H1 (cell line): ENCODE results near the gene MAN1C1. TPM values are rescaled to one million over a fixed set of nuclear protein-coding genes. Genes with fewer than 3 reads are reported as not detected.

Experiments
- CTCF ChIA-PET: fragments of 300-600 bp; sonication (Branson Sonifier 250); formaldehyde crosslinking; loops from one replicate; lab custom pipeline; 2021; ENCODE audit not compliant: partially characterized antibody; lab: Charles Lee
- POLR2A ChIA-PET: fragments of 300-600 bp; sonication (Branson Sonifier 250); formaldehyde crosslinking; loops from one replicate; lab custom pipeline; 2021; ENCODE audit warnings: inconsistent platforms; ENCODE audit not compliant: partially characterized antibody; lab: Charles Lee
- DNase-seq, 2 experiments: peaks; one replicate each; pipeline versions ENCODE4 v3.0.0 to v3.0.0-alpha.2; 2010 to 2022; ENCODE audit warnings: low spot score in 2 of 2, low read depth in 1 of 2, mixed read lengths in 1 of 2
- FAIRE-seq: peaks from 2 replicates; lab custom pipeline; 2011; peaks lifted over from hg19 to GRCh38; lab: Jason Lieb, UNC
- H2AFZ ChIP-seq: 2 replicates; pipeline ENCODE4 v1.8.1; 2012; ENCODE audit warnings: low read length, inconsistent platforms
- H2AK5ac ChIP-seq: 2 replicates; pipeline ENCODE4 v1.6.1; 2013; ENCODE audit warnings: low read depth, low read length
- H2BK120ac ChIP-seq: replicated peaks from 2 replicates; pipeline ENCODE3; 2013; ENCODE audit warnings: low read depth, low read length, inconsistent platforms
- H2BK12ac ChIP-seq: 2 replicates; pipeline ENCODE4 v1.6.1; 2013; ENCODE audit warnings: low read depth, low read length
- H2BK15ac ChIP-seq: 2 replicates; pipeline ENCODE4 v1.6.1; 2013; ENCODE audit warnings: low read length
- H2BK20ac ChIP-seq: 2 replicates; pipeline ENCODE4 v1.6.1; 2013; ENCODE audit warnings: low read length
- H2BK5ac ChIP-seq: 2 replicates; pipeline ENCODE4 v1.6.1; 2013; ENCODE audit warnings: low read depth, low read length
- H3K14ac ChIP-seq: 2 replicates; pipeline ENCODE4 v1.6.1; 2013; ENCODE audit warnings: inconsistent platforms; ENCODE audit not compliant: insufficient read length
- H3K18ac ChIP-seq: 2 replicates; pipeline ENCODE4 v1.6.1; 2013; ENCODE audit warnings: low read length; ENCODE audit errors: extremely low read depth
- H3K23ac ChIP-seq: 2 replicates; pipeline ENCODE4 v1.6.1; 2013; ENCODE audit warnings: inconsistent platforms; ENCODE audit not compliant: insufficient read length
- H3K23me2 ChIP-seq: 2 replicates; pipeline ENCODE4 v1.6.1; 2013; ENCODE audit warnings: low read depth, low read length
- H3K27ac ChIP-seq: 2 replicates; pipeline ENCODE4 v1.6.1; 2011; ENCODE audit warnings: low read depth, low read length, inconsistent platforms
- H3K27me3 ChIP-seq, 4 experiments: replicated peaks in 1 of 4; 1 replicate in 1 of 4; 2 replicates in 3 of 4; pipeline versions ENCODE4 v1.6.1 to v1.8.1; 2011 to 2013; ENCODE audit warnings: low read length in 3 of 4, mild to moderate bottlenecking in 3 of 4, inconsistent platforms in 2 of 4, mixed read lengths in 2 of 4, moderate library complexity in 1 of 4; ENCODE audit not compliant: control insufficient read depth in 3 of 4, insufficient read depth in 3 of 4; ENCODE audit errors: extremely low read depth in 1 of 4
- H3K36me3 ChIP-seq, 4 experiments: 2 replicates each; pipeline versions ENCODE4 v1.6.1 to v1.8.1; 2011 to 2013; ENCODE audit warnings: mild to moderate bottlenecking in 4 of 4, low read length in 3 of 4, moderate library complexity in 2 of 4, control low read depth in 1 of 4, inconsistent platforms in 1 of 4; ENCODE audit not compliant: insufficient read depth in 4 of 4, control insufficient read depth in 2 of 4
- H3K4ac ChIP-seq: replicated peaks from 2 replicates; pipeline ENCODE3; 2013; ENCODE audit warnings: low read length, low read depth, mixed read lengths, inconsistent platforms; ENCODE audit not compliant: insufficient read length
- H3K4me1 ChIP-seq, 4 experiments: replicated peaks in 1 of 4; 1 replicate in 1 of 4; 2 replicates in 3 of 4; pipeline versions ENCODE4 v1.6.1 to v1.8.1; 2011 to 2013; ENCODE audit warnings: low read length in 3 of 4, inconsistent platforms in 2 of 4, mixed read lengths in 1 of 4; ENCODE audit not compliant: insufficient read depth in 4 of 4, control insufficient read depth in 3 of 4
- H3K4me2 ChIP-seq, 2 experiments: 2 replicates each; pipeline versions ENCODE4 v1.6.1 to v1.8.1; 2011 to 2013; ENCODE audit warnings: low read depth in 2 of 2, low read length in 2 of 2, control low read depth in 1 of 2, inconsistent platforms in 1 of 2, mild to moderate bottlenecking in 1 of 2; ENCODE audit not compliant: insufficient read depth in 1 of 2
- H3K4me3 ChIP-seq, 4 experiments: fragments of 200-600, 300-600 bp in 1 of 4; sonication (generic), shearing (Covaris generic), sonication (Bioruptor Twin) in 1 of 4; 2 replicates each; pipeline versions ENCODE4 v1.5.1 to v1.8.1; 2011 to 2016; ENCODE audit warnings: low read length in 4 of 4, low read depth in 3 of 4, control low read depth in 2 of 4, inconsistent platforms in 2 of 4, mild to moderate bottlenecking in 2 of 4, mixed read lengths in 1 of 4, moderate library complexity in 1 of 4; ENCODE audit not compliant: insufficient read depth in 2 of 4; ENCODE audit errors: extremely low read depth in 1 of 4
- H3K56ac ChIP-seq: replicated peaks from 2 replicates; pipeline ENCODE3; 2013; ENCODE audit warnings: low read depth, mild to moderate bottlenecking, mixed read lengths, low read length, inconsistent platforms; ENCODE audit not compliant: insufficient read length
- H3K79me1 ChIP-seq: 2 replicates; pipeline ENCODE4 v1.6.1; 2013; ENCODE audit warnings: low read depth, low read length, control low read depth
- H3K79me2 ChIP-seq, 2 experiments: 2 replicates each; pipeline versions ENCODE4 v1.6.1 to v1.8.1; 2012 to 2013; ENCODE audit warnings: low read length in 2 of 2, mild to moderate bottlenecking in 2 of 2, inconsistent platforms in 1 of 2; ENCODE audit not compliant: insufficient read depth in 2 of 2, control insufficient read depth in 1 of 2
- H3K9ac ChIP-seq, 4 experiments: replicated peaks in 1 of 4; 1 replicate in 1 of 4; 2 replicates in 3 of 4; pipeline versions ENCODE4 v1.6.1 to v1.8.1; 2011 to 2013; ENCODE audit warnings: low read depth in 3 of 4, low read length in 3 of 4, control low read depth in 2 of 4, mild to moderate bottlenecking in 2 of 4, moderate library complexity in 2 of 4, inconsistent platforms in 1 of 4; ENCODE audit errors: extremely low read depth in 1 of 4
- H3K9me3 ChIP-seq, 2 experiments: 2 replicates each; pipeline versions ENCODE4 v1.6.1 to v1.8.1; 2012 to 2013; ENCODE audit warnings: mild to moderate bottlenecking in 2 of 2, moderate library complexity in 2 of 2, control low read depth in 1 of 2, inconsistent platforms in 1 of 2, low read depth in 1 of 2, low read length in 1 of 2, mixed read lengths in 1 of 2; ENCODE audit not compliant: insufficient read depth in 2 of 2
- H4K20me1 ChIP-seq, 2 experiments: replicated peaks in 1 of 2; 2 replicates each; pipeline versions ENCODE3 to v1.8.1; 2011 to 2013; ENCODE audit warnings: inconsistent platforms in 2 of 2, low read length in 2 of 2, mild to moderate bottlenecking in 1 of 2; ENCODE audit not compliant: insufficient read depth in 2 of 2, control insufficient read depth in 1 of 2
- H4K5ac ChIP-seq: 2 replicates; pipeline ENCODE4 v1.6.1; 2013; ENCODE audit warnings: low read length, low read depth, mixed read lengths, inconsistent platforms; ENCODE audit not compliant: insufficient read length
- H4K8ac ChIP-seq: 2 replicates; pipeline ENCODE4 v1.8.0; 2013; ENCODE audit warnings: mild to moderate bottlenecking, moderate library complexity, low read length, inconsistent platforms; ENCODE audit not compliant: insufficient read depth; ENCODE audit errors: extremely low read depth
- H4K91ac ChIP-seq: replicated peaks from 2 replicates; pipeline ENCODE3; 2013; ENCODE audit warnings: low read length, mixed read lengths, inconsistent platforms; ENCODE audit not compliant: insufficient read length
- CTCF ChIP-seq, 3 experiments: IDR thresholded peaks; 1 replicate in 2 of 3; 2 replicates in 1 of 3; pipeline versions ENCODE4 v1.5.1 to v1.6.1; 2011; ENCODE audit warnings: low read length in 3 of 3, mild to moderate bottlenecking in 3 of 3, inconsistent platforms in 2 of 3, low read depth in 1 of 3, moderate library complexity in 1 of 3; ENCODE audit not compliant: insufficient read depth in 1 of 3; ENCODE audit errors: control extremely low read depth in 1 of 3
- RAD21 ChIP-seq, 2 experiments: IDR thresholded peaks in 1 of 2; conservative IDR thresholded peaks in 1 of 2; 2 replicates each; pipeline ENCODE4 v1.6.1; 2011; ENCODE audit warnings: low read depth in 2 of 2, low read length in 2 of 2, improper control_type of control experiment in 1 of 2, inconsistent platforms in 1 of 2, mild to moderate bottlenecking in 1 of 2, moderate library complexity in 1 of 2
- WGBS, 2 experiments: shearing (Covaris generic) in 1 of 2; methylation state at CpG; one replicate each; pipeline versions ENCODE4 v1.1.6 to v1.1.7; 2013 to 2015; ENCODE audit warnings: low lambda C conversion rate in 2 of 2, mixed read lengths in 2 of 2, inconsistent platforms in 1 of 2, low coverage in 1 of 2, missing lambda C conversion rate in 1 of 2; ENCODE audit not compliant: insufficient replicate concordance in 2 of 2, insufficient coverage in 1 of 2, insufficient read length in 1 of 2; ENCODE audit errors: extremely low coverage in 1 of 2, missing lambda C conversion rate in 1 of 2; 5-methylcytosine and 5-hydroxymethylcytosine counted together
- polyA plus RNA-seq, 7 experiments: library from polyadenylated mRNA; depleted of rRNA in 3 of 7; stranded (reverse) in 5 of 7; unstranded in 2 of 7; fragments of >200 nt in 5 of 7; fragments of 200-250 nt in 2 of 7; gene quantifications; 1 replicate in 5 of 7; 2 replicates in 1 of 7; 4 replicates in 1 of 7; pipeline versions ENCODE4 v1.2.1 to v1.2.3, GENCODE V29; 2011 to 2013; ENCODE audit warnings: missing spikeins in 2 of 7, mixed read lengths in 2 of 7
- total RNA-seq: library from RNA; stranded (reverse); fragmentation: NEBNext Ultra II Directional; extraction: Animal tissue kit (Norgen Biotek cat#: 25700); gene quantifications from 2 replicates; pipeline ENCODE4 v1.2.1, GENCODE V29; 2021
- TF ChIP-seq, protein P1 (sequence below): IDR thresholded peaks from 2 replicates; pipeline ENCODE4 v1.6.1; 2011; ENCODE audit warnings: low read depth, mild to moderate bottlenecking, low read length; ENCODE audit not compliant: insufficient read depth

Gene MAN1C1
- total and polyA plus RNA-seq, 2 of the 8 experiments (the other 6 are each of a cell fraction or from before 2014, with no cell fraction given) = 7.8 to 15.2 TPM

DNA sequence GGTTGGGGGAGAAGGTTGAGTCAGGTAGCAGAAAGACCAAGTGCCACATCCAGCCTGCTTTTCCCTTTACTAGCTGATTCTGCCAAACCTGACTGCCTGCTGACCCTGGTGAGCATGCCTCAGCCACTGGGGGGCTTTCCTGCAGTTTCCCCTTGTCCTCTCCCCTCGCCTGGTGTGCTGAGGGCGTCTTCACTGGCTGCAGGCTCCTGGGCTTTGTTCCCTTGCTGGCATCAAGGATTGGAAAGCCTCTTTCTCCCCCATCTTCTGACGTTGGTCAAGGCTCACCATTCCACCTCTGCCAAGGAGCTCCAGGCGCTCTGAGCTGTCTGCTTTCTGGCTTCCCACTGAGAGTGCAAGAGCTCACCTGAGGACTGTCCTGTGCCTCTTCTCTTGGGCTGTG, 28.4 kb downstream of the MAN1C1 start:
- Histone ChIP-seq H3K14ac (no peak overlapping the region), H3K36me3 (no peaks in the 10 kb centered on the region), H3K4ac (no peak overlapping the region), H2BK5ac (no peak overlapping the region), H3K27ac (no peak overlapping the region), H2BK15ac (no peak overlapping the region), H2AK5ac (no peak overlapping the region), H3K23me2 (no peaks in the 10 kb centered on the region), H3K9me3 (no peaks in the 10 kb centered on the region), H3K4me1 (peaks cover 0 to 4% (median under 1%) of the 10 kb centered on the region in 4 experiments; a peak in 2 of 7 replicates), H2BK120ac (no peak overlapping the region), H3K79me1 (0 out of 2 replicates have a peak, but pooled peaks cover 4% of the 10 kb centered on the region), H4K5ac (no peak overlapping the region), H3K4me2 (no peak overlapping the region), H3K9ac (no peak overlapping the region), H2BK12ac (no peak overlapping the region), H3K23ac (no peak overlapping the region), H4K8ac (no peak overlapping the region), H2AFZ (no peak overlapping the region), H3K18ac (no peak overlapping the region), H3K4me3 (no peak overlapping the region), H3K56ac (no peak overlapping the region), H4K20me1 (peaks cover 2% of the 10 kb centered on the region in 2 experiments), H2BK20ac (no peak overlapping the region), H3K27me3 (no peaks in the 10 kb centered on the region; a peak in 2 of 7 replicates), H4K91ac (no peak overlapping the region), H3K79me2 (no peaks in the 10 kb centered on the region)
- TF ChIP-seq CTCF (IDR thresholded peaks at IDR 0.05; ENCODE audit: control extremely low read depth in 1 of 3, insufficient read depth in 1 of 3, low read depth in 1 of 3, low read length in 3 of 3) (peak; percentile 7 to 34 (median 13); a peak in 3 of 4 replicates), RAD21 (IDR thresholded peaks at IDR 0.05 in 1 of 2, conservative IDR thresholded peaks at IDR 0.05 in 1 of 2; ENCODE audit: low read depth in 2 of 2, low read length in 2 of 2) (peak; percentile 3 to 22; a peak in 2 of 4 replicates)
- TF ChIP-seq, protein P1, sequence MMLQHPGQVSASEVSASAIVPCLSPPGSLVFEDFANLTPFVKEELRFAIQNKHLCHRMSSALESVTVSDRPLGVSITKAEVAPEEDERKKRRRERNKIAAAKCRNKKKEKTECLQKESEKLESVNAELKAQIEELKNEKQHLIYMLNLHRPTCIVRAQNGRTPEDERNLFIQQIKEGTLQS = no peak
- whole genome bisulfite sequencing, 2 experiments = 74% methylated on average over 4 of the region's 4 CpGs; no CpG with 5 or more reads in 1 of the 2 experiments
- DNase-seq (peak in 1 of 2 experiments; percentile 45), FAIRE-seq (no peak)
- POLR2A ChIA-PET = interaction anchor here (0.6 to 1.0 kb wide), 3 partner anchors 13 to 170 kb away, joined by 3 read pairs; no protein-coding TSS in a partner anchor
- CTCF ChIA-PET = interaction anchor here (0.6 to 1.8 kb wide), 12 partner anchors 10 to 498 kb away, joined by 3 to 7 read pairs (median 4); no protein-coding TSS in a partner anchor
